HG02610 (cell line): Measurements from ENCODE around the gene CAMK1D.

Experiments used
- ATAC-seq: cut with Tn5 transposase; IDR thresholded peaks from one replicate; pipeline ENCODE4 v1.9.1; 2021; ENCODE audit warnings: mild to moderate bottlenecking, moderate library complexity; ENCODE audit not compliant: unreplicated experiment

CAMK1D gene

DNA sequence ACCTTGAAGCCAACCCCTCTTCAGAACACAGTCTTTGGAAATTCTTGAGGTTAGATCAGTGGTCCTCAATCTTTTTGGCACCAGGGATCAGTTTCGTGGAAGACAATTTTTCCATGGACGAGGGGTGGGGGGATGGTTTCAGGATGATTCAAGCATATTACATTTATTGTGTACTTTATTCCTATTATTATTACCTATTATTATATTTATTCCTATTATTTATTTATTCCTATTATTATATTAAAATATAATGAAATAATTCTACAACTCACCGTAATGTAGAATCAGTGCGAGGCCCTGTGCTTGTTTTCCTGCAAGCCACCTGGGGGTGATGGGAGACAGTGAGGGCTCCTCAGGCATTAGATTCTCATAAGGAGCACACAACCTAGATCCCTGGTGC lies 17.9 kb downstream of the CAMK1D start:
- ATAC-seq = no peak

DNA sequence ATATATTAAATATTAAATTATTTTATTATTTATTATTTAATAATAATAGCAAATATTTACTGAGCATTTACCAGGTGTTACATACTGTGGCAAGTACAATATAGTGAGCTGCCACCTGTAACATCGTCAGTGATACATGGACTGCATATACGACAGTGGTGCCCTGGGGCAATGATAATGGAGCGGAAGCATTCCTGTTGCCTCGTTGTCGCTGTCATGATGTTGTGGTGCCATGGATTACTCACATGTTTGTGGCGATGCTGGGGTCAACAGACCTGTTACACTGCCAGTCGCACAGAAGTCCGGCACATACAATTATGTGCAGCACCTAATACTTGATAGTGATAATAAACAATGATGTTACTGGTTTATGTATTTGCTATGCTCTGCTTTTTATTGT lies 20.6 kb downstream of the CAMK1D start:
- ATAC-seq = no peak

DNA sequence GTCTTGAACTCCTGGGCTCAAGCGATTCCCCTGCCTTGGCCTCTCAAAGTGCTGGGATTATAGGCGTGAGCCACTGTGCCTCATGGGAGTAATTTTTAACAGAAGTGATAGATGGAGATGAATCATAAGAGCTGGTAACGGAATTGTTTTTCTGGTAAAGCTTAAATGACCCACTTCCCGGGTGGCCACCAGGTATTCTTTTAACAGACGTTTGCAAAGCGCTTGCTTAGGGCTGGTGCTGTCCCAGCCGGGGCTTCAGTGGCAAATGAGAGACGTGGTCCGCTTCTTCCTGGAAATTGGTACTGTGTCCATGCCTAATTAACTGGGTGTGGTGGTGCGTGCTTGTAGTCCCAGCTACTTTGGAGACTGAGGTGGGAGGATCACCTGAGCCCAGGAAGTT lies 23.5 kb downstream of the CAMK1D start:
- no peak for ATAC-seq

DNA sequence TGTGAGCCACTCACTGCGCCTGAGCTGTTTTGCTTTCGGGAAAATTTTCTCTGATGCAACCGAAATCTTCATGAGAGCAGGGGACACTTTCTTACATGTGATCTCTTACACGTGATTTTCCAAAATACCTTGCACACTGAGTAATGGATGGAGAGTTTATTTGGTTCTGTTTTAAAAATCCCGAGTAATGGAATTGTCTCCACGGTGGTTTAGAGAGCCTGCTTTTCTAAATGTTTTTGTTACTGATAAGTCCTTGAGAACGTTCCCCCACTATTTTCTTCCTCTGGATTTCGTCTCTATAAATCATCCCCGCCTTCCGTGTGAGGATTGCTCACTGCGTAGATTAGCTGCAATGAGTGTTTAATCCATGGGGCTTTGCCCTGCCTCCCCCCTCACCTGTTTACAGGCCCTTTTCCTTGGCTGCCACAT lies 25.7 kb downstream of the CAMK1D start:
- ATAC-seq = no peak

DNA sequence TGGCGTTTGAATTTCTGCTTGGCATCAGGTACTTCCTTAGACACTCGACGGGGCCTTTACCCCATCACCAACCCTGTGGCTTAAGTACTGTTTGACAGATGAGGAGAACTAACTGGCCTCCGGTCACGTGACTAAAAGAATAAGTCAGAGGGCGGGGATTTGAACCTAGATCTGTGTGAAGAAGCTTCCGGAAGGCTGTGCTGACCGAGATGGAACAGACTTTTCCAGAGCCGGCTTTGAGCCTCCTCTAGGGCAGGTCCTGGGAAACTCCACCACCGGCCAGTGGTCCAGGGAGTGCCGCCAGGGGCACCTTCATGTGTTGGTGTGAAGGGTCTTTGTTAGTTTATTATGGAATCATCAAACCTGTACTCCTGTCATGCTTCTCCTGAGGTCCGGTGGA lies 26.9 kb downstream of the CAMK1D start:
- no peak for ATAC-seq

DNA sequence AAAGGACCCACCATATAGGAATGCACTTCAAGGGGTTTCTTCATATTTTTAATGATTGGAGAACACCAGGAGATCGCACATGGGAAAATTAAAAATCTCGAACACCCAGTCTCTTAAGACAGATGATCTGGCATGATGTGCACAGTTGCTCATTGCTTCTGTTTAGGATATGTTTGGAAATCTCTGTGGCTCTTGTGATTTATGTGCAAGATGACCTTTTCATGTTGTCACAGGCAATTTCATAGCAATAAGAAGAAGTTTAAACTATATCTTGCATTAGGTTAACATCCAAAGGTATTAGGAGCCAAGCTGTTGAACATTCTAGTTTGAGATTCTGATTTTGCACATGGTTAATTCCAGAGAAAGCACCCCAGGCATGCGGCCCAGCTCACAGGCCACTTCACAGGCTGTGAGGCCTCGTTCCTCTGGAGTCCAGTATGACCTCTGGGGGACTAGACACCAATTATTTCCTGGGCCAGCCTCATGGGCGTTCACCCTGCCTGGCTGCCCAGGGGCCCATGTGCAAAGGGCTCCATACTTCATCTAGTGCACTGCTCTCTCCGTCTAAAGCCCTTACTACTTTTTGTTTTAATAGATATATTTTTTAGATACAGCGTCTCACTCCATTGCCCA lies 28.4 kb downstream of the CAMK1D start:
- ATAC-seq = no peak

DNA sequence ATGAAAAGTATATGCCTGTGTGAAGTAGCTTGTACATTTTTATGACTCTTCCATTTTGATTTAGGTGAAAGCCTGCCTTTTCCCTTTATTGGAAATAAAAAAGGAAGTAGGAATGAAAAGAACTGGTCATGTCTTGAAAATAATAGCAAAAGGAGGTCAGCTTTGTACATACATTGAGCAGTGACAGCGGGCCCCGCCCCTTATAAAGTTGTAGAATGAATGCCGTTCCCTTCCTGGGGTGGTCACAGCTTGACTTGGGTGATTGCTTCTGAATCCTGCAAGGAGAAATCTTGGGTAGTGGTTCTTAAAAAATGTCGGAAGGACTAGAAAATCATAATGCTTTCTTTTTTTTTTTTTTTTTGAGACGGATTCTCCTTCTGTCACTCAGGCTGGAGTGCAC lies 31.7 kb downstream of the CAMK1D start:
- ATAC-seq = no peak

DNA sequence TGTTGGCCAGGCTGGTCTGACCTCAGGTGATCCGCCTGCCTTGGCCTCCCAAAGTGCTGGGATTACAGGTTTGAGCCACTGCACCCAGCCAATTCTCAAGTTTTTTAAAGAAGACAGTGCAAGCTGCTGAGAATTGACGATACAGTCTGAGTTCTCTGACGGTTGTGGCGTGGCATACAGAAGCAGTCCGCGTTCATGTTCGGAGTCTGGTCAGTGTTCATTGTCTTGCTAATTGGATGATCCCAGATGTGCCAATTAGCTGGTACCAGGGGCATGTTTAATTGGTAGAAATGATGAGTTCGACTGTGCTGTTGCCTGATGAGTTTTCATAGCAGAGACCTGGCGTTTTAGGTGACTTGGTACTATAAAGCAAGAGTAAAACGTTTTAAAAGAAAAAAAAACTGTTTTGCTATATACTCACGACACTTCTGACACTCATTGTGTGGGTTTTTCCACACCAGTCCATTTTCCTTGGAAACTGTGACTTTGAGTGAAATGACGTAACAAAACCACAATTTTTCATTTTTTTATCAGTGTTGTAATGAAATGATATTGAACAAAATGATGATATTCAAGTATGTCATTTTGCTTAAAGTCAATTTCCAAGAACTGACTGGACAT lies 32.3 kb downstream of the CAMK1D start:
- no peak for ATAC-seq

DNA sequence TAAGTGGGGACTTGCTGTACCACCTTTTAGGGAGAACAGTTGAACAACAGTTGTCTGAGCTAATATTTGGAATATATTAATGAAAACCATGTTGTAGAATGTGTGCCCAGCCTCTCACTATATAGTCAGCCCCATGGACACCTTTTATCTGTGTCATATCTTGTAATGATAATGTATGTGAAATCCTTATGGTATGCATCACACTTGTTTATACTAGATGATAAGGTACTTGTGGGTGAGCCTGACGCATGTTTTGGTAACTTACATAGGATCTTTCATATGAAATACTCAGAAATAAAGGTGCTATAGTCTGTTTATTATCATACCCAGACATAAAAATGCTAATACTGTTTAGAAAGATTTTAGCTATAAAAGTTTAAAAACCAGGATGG lies 32.8 kb downstream of the CAMK1D start:
- no peak for ATAC-seq

DNA sequence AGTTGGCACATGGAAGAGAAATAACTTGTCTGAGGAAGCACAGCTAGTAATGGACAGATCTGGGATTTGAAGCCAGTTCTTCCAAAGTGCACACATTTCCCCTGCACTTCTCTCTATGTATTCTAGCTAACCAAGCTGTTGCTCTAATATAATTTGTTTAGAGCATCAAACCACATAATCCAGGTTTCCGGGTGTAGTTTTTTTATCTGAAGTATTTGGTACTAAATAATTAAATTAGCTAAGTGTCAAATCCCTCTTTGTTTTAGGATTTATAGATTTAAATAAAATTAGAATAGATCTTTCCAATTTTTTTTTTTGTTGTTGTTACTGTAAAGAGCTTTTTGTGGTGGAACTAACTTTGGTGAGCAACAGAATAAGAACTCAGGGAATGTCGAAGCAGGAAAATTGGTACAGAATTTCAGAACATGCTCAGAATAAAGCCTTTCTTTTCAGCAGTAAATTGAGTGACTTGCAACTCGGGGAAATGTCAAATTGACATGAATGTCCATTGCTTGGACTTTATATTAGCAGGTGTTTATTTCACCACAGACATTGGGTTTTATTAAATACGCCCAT lies 33.7 kb downstream of the CAMK1D start:
- ATAC-seq = no peak

DNA sequence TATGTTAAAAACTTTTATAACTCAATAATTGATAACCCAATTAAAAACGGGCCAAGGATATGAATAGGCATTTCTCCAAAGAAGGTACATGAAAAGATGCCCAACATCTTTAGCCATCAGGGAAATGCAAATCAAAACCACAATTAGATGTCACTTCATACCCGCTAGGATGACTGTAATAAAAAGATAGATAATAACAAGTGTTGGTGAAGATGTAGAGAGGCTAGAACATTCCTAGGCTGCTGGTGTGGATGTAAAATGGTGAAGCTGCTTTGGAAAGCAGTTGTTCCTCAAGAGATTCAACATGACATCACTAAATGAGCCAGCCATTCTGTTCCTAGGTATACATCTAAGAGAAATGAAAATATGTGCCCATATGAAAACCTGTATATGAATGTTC lies 35.6 kb downstream of the CAMK1D start:
- ATAC-seq = no peak

DNA sequence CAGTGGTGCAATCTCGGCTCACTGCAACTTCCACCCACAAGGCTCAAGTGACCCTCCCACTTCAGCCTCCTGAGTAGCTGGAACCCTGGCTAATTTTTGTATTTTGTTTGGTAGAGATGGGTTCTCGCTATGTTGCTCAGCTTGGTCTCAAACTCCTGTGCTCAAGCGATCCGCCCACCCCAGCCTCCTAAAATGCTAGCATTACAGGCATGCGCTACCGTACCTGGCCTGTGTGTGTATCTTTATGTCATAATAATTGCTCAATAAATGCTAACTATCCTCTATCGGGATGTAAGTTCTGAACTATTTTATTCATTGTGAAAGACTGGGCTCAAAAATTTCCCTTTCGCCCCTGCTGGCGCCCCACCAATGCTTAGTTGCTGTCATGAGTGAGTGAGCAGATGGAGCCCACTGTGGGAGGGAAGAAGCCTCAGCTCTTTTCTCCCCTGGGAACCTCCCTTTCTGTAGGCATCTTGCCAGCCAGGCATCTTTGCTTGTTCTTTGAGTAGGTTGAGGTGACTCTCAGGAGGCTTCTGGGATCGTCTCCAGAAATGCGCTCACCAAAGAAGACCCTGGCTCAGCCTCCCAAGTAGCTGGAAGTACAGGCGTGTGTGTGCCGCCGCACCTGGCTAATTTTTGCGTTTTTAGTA lies 38.3 kb downstream of the CAMK1D start:
- no peak for ATAC-seq

DNA sequence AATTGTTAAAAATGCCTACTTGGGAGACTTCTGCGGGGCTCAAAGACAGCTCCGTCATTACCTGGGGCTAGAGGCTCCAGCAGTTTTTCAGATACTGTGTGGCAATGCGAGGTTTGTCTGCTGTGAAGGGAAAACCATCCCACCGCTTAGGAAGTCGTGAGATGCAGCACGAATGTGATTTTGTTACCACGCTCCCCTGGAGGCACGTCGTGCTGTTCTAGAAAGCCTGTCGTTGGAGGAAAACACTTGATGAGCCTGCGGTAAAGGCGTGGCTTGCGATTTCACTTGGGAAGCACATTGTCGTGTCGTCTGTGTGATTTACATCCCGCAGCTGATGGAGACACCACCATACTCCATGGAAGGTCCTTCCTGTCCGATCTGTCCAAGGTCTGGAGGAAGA lies 39.3 kb downstream of the CAMK1D start:
- ATAC-seq = no peak

DNA sequence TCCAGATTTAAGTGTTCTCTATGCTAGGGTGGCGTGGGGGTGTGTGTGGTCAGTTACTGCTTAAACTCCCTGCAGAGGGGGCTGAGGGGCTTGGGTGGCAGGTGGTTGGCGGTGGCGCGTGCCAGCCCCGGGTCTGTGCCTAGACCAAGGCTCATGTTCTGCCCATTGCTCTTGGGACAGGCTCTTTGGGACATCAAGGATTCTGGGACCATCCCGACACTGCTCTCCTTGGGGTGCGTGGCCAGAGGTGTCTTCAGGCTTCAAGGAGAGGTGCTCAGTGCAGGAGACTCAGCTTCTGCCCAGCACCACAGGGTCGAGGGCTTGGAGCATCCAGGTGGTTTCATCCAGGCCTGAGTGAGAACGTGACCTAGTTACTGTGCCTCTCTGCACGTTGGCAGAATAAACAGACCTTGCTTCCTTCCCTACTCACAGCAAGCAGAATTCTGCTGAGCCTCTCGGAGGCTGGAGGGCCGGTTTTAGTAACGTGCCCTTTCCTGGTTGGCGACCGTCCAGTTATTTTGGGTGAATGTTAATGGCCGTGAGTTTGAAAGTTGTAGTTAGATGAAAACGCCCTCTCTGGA lies 39.9 kb downstream of the CAMK1D start:
- no peak for ATAC-seq

DNA sequence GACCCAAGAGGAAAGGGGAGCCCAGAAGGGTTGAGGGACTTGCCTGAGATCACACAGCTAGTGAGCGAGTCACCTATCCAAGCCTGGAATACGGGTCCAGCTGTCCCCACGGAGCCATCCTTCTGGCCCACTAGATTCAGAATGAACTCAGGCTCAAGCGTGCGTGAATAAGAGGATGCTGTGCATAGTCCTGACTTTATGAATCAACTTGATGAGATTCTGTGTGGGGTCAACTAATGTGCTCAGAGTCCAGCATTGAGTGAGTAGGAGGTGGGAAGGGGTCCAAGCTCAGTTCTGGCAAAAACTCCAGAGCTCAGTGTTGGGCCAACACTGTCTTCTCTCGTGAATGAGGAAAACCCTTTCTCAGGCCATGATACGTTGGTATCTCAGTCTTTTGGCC lies 41.4 kb downstream of the CAMK1D start:
- no peak for ATAC-seq

DNA sequence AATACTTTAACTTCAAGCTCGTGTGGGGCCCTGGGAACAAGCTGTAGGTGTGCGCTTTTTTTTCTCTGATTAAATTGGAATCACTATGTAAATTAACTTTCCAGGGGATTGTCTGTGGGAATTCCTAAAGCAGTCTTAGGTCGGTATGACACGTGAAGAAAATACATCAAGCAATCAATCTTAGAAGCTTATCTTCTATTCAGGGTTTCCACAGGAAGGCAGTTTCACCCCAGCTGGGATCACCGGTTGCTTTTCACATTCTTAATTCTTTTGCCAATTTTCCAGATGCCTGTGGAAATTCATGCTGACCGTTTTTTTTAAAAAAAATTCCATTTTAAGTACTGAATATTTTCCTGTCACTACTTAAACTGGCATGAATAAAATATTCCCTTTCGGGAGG lies 41.9 kb downstream of the CAMK1D start:
- ATAC-seq = no peak

DNA sequence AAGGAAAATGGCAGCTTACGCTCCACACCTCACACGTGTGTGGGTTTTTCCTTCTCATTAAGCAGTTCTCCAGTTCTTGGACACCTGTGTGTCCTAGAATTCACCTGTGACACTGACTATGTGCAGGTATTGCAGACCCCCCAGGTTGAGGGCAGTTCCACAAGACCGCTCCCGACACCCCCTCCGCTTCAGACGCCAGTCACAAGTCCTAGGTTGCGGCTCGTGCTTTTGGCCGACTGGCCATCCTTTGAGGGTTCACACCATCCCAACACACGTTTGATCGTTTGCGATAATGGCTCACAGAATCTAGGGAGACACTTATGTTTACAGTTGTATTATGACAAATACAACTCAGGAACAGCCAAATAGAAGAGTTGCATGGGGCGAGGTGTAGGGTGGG lies 44.5 kb downstream of the CAMK1D start:
- no peak for ATAC-seq

DNA sequence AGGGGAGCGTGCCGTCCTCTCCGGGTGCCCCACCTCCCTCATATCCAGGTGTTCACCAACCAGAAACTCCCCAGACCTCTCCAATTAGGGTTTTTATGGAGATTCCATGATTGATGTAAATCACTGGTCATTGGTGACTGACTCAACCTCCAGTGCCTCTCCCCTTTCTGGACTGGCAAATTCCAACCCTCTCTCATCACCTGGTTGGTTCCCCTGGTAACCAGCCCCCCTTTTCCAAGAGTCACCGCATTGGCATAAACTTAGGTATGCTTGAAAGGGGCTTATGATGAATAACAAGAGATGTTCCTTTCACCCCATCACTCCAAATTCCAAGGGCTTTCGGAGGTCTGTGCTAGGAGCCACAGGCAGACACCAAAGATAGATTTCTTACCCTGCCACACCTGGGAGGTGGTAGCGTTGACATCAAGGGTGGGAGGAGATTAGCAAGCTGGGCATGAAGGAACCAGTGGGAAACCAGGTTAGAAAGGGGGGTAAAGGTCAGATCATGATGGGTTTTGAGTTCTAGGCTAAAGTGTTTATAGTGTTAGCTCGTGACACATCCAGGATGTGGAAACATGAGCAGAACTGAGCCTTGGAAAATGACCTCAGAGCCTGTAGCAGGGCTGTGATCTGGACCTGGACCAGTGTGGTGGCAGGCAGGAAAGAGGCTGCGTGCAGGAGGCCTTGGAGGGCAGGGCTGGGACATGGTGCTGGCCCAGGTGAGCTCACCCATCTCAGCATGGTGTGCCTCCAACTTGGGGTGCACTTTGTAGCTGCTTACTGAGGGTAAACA lies 45.1 kb downstream of the CAMK1D start:
- ATAC-seq = no peak

DNA sequence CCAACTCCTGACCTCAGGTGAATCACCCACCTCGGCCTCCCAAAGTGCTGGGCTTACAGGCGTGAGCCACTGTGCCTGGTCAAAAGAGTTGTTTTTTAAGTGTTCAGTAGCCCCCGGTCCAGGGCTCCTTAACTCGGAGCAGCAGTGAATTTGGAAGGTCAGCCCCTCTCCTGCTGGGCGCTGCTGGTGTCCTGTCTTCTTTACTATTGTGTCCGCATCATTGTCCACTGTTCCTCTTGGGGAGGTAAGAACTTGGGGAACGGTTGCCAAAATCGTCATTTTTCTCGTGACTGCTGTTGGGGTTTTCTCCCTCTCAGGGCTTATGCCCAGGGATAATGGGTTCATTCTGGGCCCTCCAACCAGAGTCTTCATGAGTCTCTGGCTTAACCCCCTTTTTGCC lies 46.7 kb downstream of the CAMK1D start:
- ATAC-seq = no peak

DNA sequence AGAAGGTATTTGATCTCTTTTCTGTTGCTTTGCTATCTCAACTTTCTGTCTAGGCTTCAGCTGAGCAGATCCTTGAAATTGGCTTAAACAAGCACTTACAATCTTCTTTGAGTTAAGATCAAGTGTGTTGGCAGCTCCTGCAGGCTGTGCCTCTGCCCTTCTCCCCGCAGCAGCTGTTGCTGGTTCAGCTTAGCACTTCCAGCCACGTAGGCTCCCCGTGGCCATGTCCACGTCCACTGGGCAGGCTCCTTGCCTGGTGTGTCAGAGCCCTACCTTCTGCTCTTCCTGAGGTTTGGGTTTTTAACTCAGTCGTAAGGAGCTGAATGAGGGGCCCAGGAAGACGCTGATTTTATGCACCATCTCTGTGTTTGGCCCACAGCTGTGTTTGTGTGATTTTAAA lies 47.2 kb downstream of the CAMK1D start:
- ATAC-seq = no peak
